HG03432 (cell line): ENCODE measurements around the gene EARS2.
"Not testable (repeated sequence)": the region's sequence is repeated elsewhere in the genome, so short reads cannot be mapped to it uniquely, and the experiment has no call there.

Experiments
- ATAC-seq: cut with Tn5 transposase; IDR thresholded peaks from one replicate; pipeline ENCODE4 v1.9.1; 2021; ENCODE audit warnings: mild to moderate bottlenecking, moderate library complexity; ENCODE audit not compliant: unreplicated experiment

The EARS2 gene

DNA sequence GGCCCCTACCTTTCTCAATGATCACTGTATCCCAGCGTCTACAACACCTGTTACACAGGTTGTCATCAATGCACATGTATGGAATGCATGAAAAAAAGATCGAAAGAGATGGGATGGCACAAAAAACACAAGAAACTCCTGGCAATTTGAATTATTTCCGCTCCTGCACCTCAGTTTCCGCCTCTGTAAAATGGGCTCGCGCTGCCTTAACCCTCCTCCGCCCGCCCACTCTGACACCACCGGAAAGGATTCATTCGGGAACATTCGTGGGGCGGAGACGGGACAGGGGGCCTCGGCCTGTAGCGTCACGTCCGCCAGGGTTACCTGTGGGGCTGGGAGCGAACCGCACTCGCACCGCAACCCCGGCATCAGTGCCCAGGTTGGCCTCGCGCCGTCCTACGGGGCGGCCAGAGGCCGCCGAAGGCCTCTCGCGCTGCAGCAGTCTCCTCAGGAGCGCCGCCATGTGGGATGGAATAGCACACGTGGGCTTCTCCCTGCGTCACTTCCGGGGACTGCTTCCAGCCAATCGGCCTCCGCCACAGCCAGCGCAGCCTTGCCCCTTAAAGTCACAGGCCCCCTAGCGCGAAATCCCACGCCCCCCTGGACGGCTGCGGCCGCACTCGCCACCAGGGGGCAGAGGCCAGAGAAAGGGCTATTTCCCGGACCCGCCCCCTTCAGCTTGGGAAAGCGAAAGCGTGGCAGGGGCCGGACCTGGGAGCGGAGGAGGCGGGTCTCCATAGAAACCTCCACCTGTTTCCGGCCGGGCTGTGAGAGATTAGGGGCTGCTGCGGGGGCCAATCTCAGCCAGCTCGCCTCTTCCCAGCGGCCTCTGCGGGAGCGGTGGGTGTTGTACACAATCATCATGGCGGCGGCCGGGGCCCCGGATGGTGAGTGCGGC lies at the start of gene EARS2, which contains the start of gene UBFD1:
Gene EARS2 (minus strand): TSS at position 470 of the 898 bp plus-strand sequence. CDS start 7 bp downstream, at position 463.
Gene UBFD1 (plus strand): TSS at position 847 of the 898 bp plus-strand sequence. CDS start 16 bp downstream, at position 863.
- peak; percentile 92 for ATAC-seq

GRCh38 chr16:23597003-23597756 lies 40.0 kb upstream of the EARS2 start:
- no peak for ATAC-seq

GRCh38 chr16:23595951-23596720 lies 39.0 kb upstream of the EARS2 start, which contains the start of gene NDUFAB1:
Gene NDUFAB1, minus strand, starts transcription at chr16:23596316. Its CDS starts 26 bp downstream, at chr16:23596290.
- peak; percentile 94 for ATAC-seq

- no peak for ATAC-seq
These were observed 38.2 kb upstream of the EARS2 start for GRCh38 chr16:23595246-23595950.

- no peak for ATAC-seq
These were observed 37.0 kb upstream of the EARS2 start for GRCh38 chr16:23594186-23594585.

- ATAC-seq: no peak
These were observed 33.0 kb upstream of the EARS2 start for GRCh38 chr16:23590181-23590580.

DNA sequence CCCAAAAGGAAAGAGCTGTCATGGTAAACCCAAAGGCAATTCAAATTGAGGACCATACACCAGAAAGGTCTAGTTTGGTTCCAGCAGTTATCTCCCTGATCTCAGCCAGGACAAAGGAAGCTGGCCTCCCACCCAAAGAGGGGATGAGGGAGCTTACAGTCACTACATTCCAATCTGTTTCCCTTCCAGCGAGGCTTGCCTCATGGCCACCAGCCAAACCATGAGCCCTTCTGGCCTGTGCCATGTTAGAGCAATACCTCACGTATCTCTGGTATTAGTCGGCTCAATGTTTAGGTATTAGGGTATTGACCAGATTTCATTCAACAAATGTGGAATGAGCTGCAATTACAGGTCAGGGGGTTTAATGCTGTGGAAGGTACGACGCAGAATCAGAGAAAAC lies 30.6 kb upstream of the EARS2 start:
- no peak for ATAC-seq

- ATAC-seq: no peak
These were observed 27.3 kb upstream of the EARS2 start for GRCh38 chr16:23584186-23585076.

DNA sequence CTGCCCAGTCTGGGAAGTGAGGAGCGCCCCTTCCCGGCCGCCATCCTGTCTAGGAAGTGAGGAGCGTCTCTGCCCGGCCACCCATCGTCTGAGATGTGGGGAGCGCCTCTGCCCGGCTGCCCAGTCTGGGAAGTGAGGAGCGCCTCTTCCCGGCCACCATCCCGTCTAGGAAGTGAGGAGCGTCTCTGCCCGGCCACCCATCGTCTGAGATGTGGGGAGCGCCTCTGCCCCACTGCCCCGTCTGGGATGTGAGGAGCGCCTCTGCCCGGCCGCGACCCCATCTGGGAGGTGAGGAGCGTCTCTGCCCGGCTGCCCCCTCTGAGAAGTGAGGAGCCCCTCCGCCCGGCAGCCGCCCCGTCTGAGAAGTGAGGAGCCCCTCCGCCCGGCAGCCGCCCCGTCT lies 26.1 kb upstream of the EARS2 start:
- not testable (repeated sequence) for ATAC-seq

GRCh38 chr16:23581764-23582163 lies 24.6 kb upstream of the EARS2 start:
- ATAC-seq: no peak

- ATAC-seq: no peak
These were observed 23.2 kb upstream of the EARS2 start for GRCh38 chr16:23580391-23580790.

- no peak for ATAC-seq
These were observed 22.2 kb upstream of the EARS2 start for GRCh38 chr16:23579371-23579770.

DNA sequence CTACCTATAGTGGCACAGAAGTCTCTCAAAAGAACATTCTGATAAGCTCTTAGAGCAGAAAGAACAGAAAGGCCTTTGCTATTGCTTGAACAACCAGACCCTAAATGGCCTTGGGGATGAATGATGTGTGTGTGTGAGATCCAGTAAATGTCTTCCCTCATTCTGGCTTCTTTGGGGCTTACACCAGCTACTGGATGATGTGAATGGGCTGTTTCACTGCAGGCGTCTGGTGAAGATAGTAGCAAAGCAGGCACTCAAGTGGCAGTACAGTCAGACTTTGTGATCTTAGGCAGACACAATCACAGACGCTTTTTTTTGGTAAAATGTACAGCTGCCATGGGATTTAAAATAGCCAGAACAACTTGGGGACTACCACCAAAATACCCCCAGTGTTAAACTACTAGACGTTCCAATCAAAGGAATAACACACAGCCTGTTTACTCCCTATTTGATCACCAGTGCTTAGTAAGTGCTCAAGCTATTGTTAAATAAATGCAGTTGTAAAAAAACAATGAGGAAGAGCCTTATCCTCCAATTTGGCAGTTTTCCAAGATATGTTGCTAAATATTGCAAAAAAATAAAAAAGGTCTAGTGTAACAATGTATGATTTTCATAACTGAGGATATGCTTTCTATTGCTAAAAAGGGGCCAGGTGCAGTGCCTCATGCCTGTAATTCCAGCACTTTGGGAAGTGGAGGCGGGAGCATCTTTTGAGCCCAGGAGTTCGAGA lies 21.1 kb upstream of the EARS2 start:
- ATAC-seq: no peak

DNA sequence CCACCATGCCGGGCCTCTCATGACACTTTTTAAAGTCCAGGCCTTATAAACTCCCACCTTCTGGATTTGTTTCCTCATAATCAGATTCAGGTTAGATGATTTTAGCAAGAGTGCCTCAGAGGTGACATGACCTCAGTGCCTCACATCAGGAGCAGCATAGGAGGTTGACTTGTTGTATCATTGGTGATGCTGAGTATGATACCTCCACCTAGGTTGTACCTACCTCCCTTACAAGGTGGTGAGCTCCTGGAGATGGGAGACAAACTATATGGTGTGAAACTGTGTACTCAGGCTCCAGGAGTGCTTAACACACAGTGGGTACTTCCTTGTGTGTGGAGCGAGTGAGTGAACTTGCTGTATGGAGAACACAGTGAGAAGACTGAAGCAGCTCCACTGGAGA lies 20.3 kb upstream of the EARS2 start:
- no peak for ATAC-seq

- no peak for ATAC-seq
These were observed 18.7 kb upstream of the EARS2 start for GRCh38 chr16:23575834-23576233.

DNA sequence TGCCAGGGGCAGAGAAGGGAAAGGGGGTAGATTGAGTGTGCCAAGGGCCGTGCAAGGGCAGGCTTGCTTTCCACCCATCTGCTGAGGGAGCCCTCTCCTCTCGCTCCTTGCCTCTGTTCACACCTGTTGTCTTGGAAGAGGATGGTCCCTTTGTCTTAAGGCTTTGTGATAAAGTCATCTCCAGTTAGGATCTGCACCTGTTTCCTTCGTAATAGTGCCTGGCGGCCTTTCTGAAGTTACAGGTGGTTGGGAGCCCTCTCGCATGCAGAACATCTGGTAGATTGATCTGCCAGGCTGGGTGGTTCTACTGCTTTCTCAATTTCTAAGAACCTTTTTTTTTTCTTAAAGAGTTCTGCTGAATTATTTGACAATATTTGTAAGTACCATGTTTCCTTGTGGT lies 16.7 kb upstream of the EARS2 start:
- ATAC-seq: no peak

GRCh38 chr16:23572394-23572793 lies 15.2 kb upstream of the EARS2 start:
- no peak for ATAC-seq

DNA sequence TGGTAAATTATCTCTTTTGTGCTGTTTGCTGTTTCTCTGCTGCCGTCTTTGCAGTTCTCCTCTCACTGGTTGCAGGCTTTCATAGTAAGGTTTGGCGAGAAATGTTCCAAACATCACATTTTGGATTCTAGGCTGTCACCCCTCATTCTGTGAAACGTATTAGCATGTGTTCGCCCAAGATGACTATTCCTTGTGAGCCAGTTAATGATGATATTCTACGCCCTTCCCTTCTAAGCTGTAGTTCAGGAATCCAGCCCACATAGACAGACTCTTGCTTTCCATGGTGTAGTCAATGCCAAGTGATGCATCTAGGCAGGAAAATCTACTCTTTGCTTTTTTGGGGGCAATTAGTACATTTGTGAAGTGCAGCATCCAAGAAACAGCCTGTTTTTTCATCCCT lies 14.7 kb upstream of the EARS2 start:
- no peak for ATAC-seq
